ENCODE results near the gene TMTC3.

GRCh38 chr12:88241862-88242570 is 99.9 kb downstream of the TMTC3 start:
- TF ChIP-seq GATA2 (CRISPR knock-in tag; IDR thresholded peaks at IDR 0.05) (no peak), REST (IDR thresholded peaks at IDR 0.05; ENCODE audit: low read depth, low read length) (no peak), SIN3A (IDR thresholded peaks at IDR 0.05; ENCODE audit: borderline replicate concordance, low read depth, low read length) (no peak), POLR2AphosphoS5 (IDR thresholded peaks at IDR 0.05; ENCODE audit: low read depth, low read length) (peak; percentile 54; the same call in 1 of the 2 replicates), CTCF (IDR thresholded peaks at IDR 0.05) (no peak), MXI1 (IDR thresholded peaks at IDR 0.05; ENCODE audit: low read depth, low read length) (no peak), RCOR1 (IDR thresholded peaks at IDR 0.05; ENCODE audit: low read length) (no peak), FOXM1 (IDR thresholded peaks at IDR 0.05; ENCODE audit: low read depth) (no peak), YY1 (IDR thresholded peaks at IDR 0.05; ENCODE audit: low read depth) (no peak), GABPA (IDR thresholded peaks at IDR 0.05; ENCODE audit: low read depth) (no peak), TAF1 (IDR thresholded peaks at IDR 0.05; ENCODE audit: borderline replicate concordance, low read depth, low read length) (no peak), ZBTB33 (IDR thresholded peaks at IDR 0.05; ENCODE audit: borderline replicate concordance, low read depth) (no peak)

Data from SK-N-SH (cell line).